Calu3 (cell line): ENCODE results near the gene SYT17. TPM values are rescaled to one million over a fixed set of nuclear protein-coding genes. Genes with fewer than 3 reads are reported as not detected.
A peak's percentile ranks its signal among the peaks of the same experiment; 100 is the strongest.

ENCODE experiments used
- BruUV-seq: library from RNA; stranded (reverse); fragments of 400-500 nt; replicated peaks from 2 replicates; lab custom pipeline; 2021; lab: Mats Ljungman, UMichigan
- CTCF ChIA-PET: fragments of 300-600 bp; sonication (Branson Sonifier 250); formaldehyde crosslinking; loops from one replicate; lab custom pipeline; 2022; ENCODE audit warnings: antibody characterized with exemption; lab: Charles Lee
- DNase-seq: peaks from one replicate; pipeline ENCODE4 v3.0.0; 2022
- H3K27ac Mint-ChIP-seq: one replicate; pipeline ENCODE4 v1.8.0; 2022; ENCODE audit warnings: mixed read lengths; ENCODE audit not compliant: unreplicated experiment
- H3K27me3 Mint-ChIP-seq: one replicate; pipeline ENCODE4 v1.8.0; 2022; ENCODE audit warnings: mixed read lengths; ENCODE audit not compliant: unreplicated experiment
- H3K36me3 Mint-ChIP-seq: one replicate; pipeline ENCODE4 v1.8.0; 2022; ENCODE audit warnings: mild to moderate bottlenecking, moderate library complexity, mixed read lengths; ENCODE audit not compliant: insufficient read depth, unreplicated experiment
- H3K4me1 Mint-ChIP-seq: one replicate; pipeline ENCODE4 v1.8.0; 2022; ENCODE audit warnings: mild to moderate bottlenecking, low read depth, mixed read lengths; ENCODE audit not compliant: unreplicated experiment
- H3K4me3 Mint-ChIP-seq: one replicate; pipeline ENCODE4 v1.8.0; 2022; ENCODE audit warnings: mild to moderate bottlenecking, low read depth, moderate library complexity, mixed read lengths; ENCODE audit not compliant: unreplicated experiment
- H3K9me3 Mint-ChIP-seq: one replicate; pipeline ENCODE4 v1.8.0; 2022; ENCODE audit warnings: low read depth, mixed read lengths; ENCODE audit not compliant: unreplicated experiment
- intact Hi-C: fragments of 100-400 bp; cut with micrococcal nuclease; formaldehyde crosslinking; loops from one replicate; pipeline ENCODE4 v1.10.0; 2022; ENCODE audit not compliant: unreplicated experiment
- total RNA-seq: library from RNA; stranded (reverse); gene quantifications from 2 replicates; pipeline ENCODE4 v1.2.3, GENCODE V29; 2022
- TF ChIP-seq, protein P1 (sequence below): fragments of 200-600 bp; IDR thresholded peaks from one replicate; pipeline ENCODE4 v1.8.0; 2022; ENCODE audit warnings: antibody characterized with exemption; ENCODE audit not compliant: unreplicated experiment

The SYT17 gene
- total RNA-seq, 1 experiment from 2014 or later, result 10.6 TPM

DNA sequence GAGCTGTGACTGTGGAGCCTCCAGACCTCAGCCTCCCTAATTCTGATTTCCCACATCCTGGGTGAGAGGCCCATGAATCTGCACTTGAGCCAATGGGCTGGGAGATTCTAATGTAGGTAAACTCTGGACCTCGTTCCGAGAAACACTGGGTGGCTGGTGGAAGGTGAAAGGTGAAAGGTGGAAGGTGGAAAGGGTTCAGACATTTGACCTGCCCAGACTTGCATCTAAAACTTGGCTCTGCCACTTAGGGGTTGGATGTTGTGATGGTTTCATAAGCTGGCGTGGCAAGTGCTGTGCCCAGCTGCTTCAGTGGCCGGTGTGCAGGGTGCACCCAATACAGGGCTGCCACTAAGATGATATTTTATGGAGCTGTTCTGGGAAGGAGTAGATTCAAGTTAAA is 24.8 kb downstream of the SYT17 start:
- intact Hi-C loops, result no loop called here
- peaks cover 6% of the 10 kb centered on the region for H3K36me3 Mint-ChIP-seq
- DNase-seq, result no peak
- TF ChIP-seq, protein P1, sequence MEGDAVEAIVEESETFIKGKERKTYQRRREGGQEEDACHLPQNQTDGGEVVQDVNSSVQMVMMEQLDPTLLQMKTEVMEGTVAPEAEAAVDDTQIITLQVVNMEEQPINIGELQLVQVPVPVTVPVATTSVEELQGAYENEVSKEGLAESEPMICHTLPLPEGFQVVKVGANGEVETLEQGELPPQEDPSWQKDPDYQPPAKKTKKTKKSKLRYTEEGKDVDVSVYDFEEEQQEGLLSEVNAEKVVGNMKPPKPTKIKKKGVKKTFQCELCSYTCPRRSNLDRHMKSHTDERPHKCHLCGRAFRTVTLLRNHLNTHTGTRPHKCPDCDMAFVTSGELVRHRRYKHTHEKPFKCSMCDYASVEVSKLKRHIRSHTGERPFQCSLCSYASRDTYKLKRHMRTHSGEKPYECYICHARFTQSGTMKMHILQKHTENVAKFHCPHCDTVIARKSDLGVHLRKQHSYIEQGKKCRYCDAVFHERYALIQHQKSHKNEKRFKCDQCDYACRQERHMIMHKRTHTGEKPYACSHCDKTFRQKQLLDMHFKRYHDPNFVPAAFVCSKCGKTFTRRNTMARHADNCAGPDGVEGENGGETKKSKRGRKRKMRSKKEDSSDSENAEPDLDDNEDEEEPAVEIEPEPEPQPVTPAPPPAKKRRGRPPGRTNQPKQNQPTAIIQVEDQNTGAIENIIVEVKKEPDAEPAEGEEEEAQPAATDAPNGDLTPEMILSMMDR, result no peak
- no peaks in the 10 kb centered on the region for H3K27me3 Mint-ChIP-seq
- CTCF ChIA-PET, result no interaction called here
- no TSS peak for BruUV-seq
- H3K9me3 Mint-ChIP-seq, result no peaks in the 10 kb centered on the region
- no peak overlapping the region for H3K27ac Mint-ChIP-seq
- H3K4me1 Mint-ChIP-seq, result peaks cover 13% of the 10 kb centered on the region
- H3K4me3 Mint-ChIP-seq, result no peak overlapping the region

DNA sequence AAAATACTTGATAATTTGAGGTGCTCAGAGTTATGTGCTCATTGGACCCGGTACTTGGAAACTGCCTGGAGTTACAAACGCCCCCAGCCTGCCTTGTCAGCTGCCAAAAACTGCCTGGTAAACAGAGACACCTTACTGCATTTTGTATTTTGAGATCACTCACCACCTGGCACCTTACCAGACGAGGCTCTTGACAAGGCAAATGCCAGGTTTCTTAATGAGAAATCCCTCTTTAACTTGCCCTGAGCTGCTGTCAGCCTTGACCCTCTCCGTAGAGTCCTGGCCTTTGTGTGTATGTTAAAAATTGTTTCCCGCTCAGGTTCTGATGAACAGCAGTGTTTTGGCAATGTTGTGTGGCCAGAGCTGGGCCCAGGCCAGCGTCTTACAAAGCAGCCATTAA is 28.8 kb downstream of the SYT17 start:
- Mint-ChIP-seq H3K4me1 (no peaks in the 10 kb centered on the region), H3K36me3 (no peaks in the 10 kb centered on the region), H3K9me3 (no peaks in the 10 kb centered on the region), H3K4me3 (no peak overlapping the region), H3K27me3 (no peaks in the 10 kb centered on the region), H3K27ac (no peak overlapping the region)
- CTCF ChIA-PET, result no interaction called here
- no TSS peak for BruUV-seq
- TF ChIP-seq, protein P1, result no peak
- no peak for DNase-seq
- intact Hi-C loops, result no loop called here

DNA sequence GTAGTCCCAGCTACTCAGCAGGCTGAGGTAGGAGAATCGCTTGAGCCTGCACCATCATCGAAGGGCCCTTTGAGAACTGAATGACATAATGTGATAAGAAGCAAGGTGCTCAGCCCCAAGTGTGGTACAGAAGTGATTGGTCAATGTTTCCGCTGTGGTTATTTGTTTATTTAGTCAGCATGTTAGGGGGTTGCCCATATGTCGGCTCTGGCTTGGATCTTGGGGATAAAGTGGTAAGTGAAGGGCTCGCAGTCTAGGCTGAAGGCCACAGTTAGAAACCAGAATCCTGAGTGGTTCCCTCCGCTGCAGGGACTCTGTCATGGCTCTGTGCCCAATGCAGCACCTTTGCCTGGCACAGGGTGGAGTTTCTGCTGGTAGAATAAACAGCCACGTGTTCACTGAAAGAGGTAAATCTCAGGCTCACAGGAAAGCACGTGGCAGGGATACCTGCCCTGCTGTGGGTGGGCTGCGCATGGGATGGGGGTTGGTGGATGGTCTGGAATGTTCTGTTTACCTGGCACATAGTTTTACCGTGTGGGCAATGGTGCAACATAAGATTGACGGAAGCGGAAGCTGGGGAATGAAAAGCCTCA is 35.4 kb downstream of the SYT17 start:
- Mint-ChIP-seq H3K27me3 (no peaks in the 10 kb centered on the region), H3K27ac (no peak overlapping the region), H3K36me3 (peaks cover 4% of the 10 kb centered on the region), H3K4me3 (no peak overlapping the region), H3K4me1 (peaks cover 8% of the 10 kb centered on the region), H3K9me3 (no peaks in the 10 kb centered on the region)
- no TSS peak for BruUV-seq
- no peak for DNase-seq
- TF ChIP-seq, protein P1, result no peak
- intact Hi-C loops, result no loop called here
- CTCF ChIA-PET, result interaction anchor here (0.5 to 0.6 kb wide), 3 partner anchors 53 to 247 kb away, joined by 3 read pairs; no protein-coding TSS in a partner anchor

DNA sequence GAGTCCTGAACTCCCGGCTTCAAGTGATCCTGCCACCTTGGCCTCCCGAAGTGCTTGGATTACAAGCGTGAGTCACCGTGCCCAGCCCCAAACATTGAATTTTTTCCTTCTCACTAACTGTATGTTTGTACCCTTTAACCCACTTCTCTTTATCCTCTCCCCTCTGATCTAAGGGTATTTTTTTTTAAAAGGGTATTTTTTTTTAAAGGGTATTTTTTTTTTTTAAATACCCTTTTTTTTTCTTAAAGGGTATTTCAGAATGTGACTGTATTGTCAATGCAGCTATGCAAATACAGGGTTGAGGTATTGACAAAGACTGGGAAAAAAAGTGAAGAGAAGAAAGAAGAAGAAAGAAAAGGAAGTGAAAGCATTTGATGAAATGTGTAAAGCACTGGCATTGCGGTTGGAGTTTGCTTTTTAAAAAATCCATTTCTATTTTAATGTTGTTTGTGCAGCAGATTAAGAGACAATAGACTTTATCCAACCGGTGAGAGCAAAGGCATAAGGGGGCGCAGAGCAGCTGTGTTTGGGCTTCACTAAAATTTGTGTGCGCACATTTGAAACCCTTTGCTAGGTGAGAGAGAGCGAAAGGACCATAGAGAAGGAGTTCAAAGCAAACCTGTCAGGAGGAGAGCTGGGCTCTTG is 42.4 kb downstream of the SYT17 start:
- Mint-ChIP-seq H3K27ac (peak overlapping the region; percentile 55), H3K4me3 (no peak overlapping the region), H3K9me3 (peaks cover 3% of the 10 kb centered on the region), H3K27me3 (no peaks in the 10 kb centered on the region), H3K36me3 (no peaks in the 10 kb centered on the region), H3K4me1 (peaks cover 11% of the 10 kb centered on the region)
- intact Hi-C loops, result no loop called here
- BruUV-seq, result no TSS peak
- TF ChIP-seq, protein P1, result no peak
- CTCF ChIA-PET, result interaction anchor here (0.5 kb wide), 1 partner anchor 278 kb away, joined by 3 read pairs; no protein-coding TSS in a partner anchor
- DNase-seq, result peak; percentile 60
